Stimulated activated CD8-positive, alpha-beta memory T cell treated with anti-CD3 and anti-CD28 coated beads, Interleukin-4, amount 100 ng/mL, for 4 hours (primary cell): ENCODE measurements around the gene BPIFB1.

Source experiments
- DNase-seq, 2 donors: peaks; one replicate each; pipeline ENCODE4 v3.0.0-alpha.2; 2020; ENCODE audit warnings: low read depth in 2 of 2, low spot score in 1 of 2

BPIFB1 gene, protein sequence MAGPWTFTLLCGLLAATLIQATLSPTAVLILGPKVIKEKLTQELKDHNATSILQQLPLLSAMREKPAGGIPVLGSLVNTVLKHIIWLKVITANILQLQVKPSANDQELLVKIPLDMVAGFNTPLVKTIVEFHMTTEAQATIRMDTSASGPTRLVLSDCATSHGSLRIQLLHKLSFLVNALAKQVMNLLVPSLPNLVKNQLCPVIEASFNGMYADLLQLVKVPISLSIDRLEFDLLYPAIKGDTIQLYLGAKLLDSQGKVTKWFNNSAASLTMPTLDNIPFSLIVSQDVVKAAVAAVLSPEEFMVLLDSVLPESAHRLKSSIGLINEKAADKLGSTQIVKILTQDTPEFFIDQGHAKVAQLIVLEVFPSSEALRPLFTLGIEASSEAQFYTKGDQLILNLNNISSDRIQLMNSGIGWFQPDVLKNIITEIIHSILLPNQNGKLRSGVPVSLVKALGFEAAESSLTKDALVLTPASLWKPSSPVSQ

GRCh38 chr20:33282991-33283555, at the start of gene BPIFB1:
TSS of gene BPIFB1 (plus strand) at chr20:33283214. CDS start at chr20:33286074, 2,860 bp downstream.
- no peak for DNase-seq

DNA sequence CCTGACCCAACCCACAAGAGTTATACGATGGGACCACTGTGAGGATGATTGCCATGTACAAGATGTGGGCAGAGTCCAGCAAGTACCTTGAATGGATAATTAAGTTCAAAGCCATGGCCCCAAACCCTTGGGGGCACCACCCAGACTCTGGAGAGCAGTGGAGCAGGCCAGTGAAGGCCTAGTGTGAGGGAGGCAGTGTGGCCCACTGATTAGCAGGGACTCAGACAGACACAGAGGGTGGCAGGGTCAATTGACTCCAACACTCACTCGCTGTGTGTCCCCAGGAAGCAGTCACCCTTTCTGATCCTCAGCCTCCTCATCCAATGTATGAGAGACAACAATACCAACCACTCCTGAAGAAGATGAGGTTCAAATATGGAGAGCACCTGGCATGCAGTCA, 49.0 kb upstream of the BPIFB1 start:
- no peak for DNase-seq

DNA sequence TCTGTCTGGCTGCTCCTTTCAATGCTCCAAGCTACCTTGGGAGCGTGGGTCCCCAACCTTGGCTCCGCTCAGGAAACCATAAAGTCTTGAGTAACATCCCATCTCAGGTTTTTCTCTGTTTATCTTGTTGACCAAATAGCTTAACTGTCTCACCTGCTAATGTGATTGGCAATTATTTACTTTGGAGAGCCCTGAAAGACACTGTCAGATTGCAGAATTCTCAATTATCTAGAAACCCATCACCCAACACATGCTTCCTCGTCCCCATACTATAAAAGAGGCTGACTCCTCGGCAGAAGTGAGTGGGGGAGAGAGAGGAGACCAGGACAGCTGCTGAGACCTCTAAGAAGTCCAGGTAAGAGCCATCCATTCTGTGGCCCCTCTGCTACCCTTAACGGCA, 47.3 kb upstream of the BPIFB1 start, which contains the start of gene BPIFA1:
Gene BPIFA1 (plus strand): TSS at position 301 of the 400 bp plus-strand sequence. CDS start 1,716 bp downstream, outside the sequence.
- no peak for DNase-seq

DNA sequence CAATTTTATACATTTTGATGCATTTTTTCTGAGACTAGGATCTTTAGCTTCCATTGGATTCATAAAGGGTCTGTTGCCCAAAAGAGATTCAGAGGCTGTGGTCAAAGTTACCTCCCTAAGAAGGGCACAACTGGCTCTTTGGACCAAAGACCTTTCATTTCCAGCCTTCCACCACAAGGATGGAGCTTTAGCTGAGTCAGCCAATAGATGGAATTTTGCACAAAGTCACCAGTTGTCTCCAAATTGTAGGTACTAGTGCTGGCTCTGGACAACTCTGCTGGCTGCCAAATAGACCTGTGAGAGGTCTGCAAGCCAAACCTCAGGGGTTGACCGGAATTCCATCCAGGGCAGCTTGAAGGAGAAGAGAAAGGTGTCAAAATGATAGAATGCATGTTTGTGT, 46.7 kb upstream of the BPIFB1 start:
- no peak for DNase-seq

DNA sequence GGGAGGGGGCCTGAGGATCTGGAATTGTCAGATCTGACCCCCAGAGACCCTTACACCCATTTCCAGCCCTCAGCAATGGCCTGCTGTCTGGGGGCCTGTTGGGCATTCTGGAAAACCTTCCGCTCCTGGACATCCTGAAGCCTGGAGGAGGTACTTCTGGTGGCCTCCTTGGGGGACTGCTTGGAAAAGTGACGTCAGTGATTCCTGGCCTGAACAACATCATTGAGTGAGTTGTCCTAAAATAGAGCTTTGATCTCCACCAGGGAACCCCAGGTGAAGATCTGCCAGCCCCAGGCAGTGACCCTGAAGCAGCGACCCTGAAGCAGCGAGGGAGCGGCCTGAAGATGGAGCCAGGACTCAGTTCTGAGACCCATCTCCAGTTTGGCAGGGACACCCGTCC, 45.0 kb upstream of the BPIFB1 start:
- DNase-seq = no peak

- no peak for DNase-seq
These were observed 43.6 kb upstream of the BPIFB1 start for GRCh38 chr20:33239418-33239817.

- DNase-seq = no peak
These were observed 42.9 kb upstream of the BPIFB1 start for GRCh38 chr20:33239979-33240736.

DNA sequence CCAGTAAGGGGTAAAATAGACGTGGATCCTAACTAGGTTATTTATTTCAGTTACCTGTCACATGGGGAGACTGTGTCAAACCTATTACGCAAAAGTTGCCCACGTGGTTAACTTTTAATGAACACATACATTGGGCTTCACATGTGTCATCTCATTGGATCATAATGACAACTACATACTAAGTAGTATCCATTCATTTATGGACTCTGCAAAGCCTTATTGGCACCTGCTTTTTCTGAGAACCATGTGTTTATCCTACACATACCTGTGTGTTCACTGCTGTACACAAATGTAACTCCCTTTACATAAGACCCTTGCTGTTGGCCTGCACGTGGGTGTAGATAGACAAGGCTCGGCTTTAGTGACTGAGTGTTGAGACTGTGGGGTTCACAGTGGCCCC, 42.1 kb upstream of the BPIFB1 start:
- DNase-seq = no peak

- DNase-seq = no peak
These were observed 40.5 kb upstream of the BPIFB1 start for GRCh38 chr20:33242319-33243100.

- no peak for DNase-seq
These were observed 36.9 kb upstream of the BPIFB1 start for GRCh38 chr20:33246077-33246476.

DNA sequence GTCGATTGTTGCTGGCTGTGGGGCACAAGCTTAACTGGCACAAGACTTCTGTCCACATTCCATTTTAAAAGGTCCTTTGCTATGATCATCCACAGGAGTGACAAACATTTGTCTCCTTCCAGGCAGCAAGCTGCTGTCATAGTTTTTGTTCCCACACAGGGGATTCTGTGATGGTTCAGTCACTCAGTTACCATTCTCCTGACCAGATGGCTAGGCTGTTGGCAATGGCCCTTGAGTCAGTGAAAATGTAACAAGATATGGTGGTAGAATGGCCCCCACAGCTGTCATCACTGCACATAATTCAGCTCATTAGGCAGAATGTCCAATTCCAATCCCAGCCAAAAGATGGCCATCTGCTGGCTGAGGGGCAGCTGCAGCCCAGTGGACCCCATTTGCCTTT, 33.6 kb upstream of the BPIFB1 start:
- no peak for DNase-seq

DNA sequence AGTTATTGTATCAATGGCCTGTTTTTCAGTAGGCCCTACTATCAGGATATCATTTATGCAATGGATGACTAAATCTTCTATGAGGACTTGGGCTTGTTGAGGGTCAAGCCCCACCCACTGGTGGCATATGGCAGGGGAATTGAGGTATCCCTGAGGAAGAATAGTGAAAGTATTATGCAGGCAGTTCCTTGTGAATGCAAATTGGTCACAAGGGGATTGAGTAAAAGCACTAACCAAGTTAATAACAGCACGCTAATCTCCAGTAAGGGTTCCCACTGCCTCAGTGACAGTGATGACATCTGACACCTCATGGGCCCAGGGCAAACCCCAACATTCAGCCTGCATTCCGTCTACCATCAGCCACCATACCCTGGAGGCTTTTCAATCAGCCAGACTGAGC, 32.3 kb upstream of the BPIFB1 start:
- no peak for DNase-seq

GRCh38 chr20:33251496-33251895, 31.5 kb upstream of the BPIFB1 start:
- DNase-seq = no peak

GRCh38 chr20:33252460-33252859, 30.6 kb upstream of the BPIFB1 start:
- no peak for DNase-seq

DNA sequence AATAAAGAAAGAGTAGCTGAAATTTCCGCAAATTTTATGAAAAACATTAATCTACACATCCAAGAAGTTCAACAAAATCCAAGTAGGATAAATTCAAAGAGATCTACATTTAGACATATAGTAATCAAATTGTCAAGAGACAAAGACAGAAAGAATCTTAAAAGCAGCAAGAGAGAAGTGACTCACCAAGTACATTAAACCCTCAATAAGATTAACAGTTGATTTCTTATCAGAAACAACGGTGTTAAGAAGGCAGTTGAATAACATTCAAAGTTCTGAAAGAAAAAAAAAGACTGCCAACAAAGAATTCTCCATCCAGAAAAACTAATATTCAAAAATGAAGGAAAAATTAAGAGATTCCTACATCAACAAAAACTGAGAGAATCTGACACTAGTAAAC, 28.0 kb upstream of the BPIFB1 start:
- no peak for DNase-seq

DNA sequence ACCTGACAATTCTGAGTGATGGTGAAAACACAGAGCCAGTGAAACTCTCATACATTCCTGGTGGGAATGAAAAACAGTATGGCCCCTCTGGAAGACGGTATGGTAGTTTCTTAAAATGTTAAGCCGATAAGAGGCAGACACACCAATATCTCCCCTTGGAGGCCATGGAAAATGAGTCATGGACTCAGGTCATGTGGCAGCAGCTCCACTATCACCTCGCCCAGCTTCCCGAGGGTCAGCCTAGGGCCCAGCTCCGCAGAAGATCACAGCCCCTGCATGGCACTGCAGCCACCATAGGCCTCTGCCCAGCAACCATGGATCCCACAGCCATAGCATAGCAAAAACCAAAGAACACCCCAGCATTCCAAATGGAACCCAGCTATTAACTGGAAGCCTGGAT, 25.8 kb upstream of the BPIFB1 start:
- no peak for DNase-seq

GRCh38 chr20:33259371-33259770, 23.6 kb upstream of the BPIFB1 start:
- no peak for DNase-seq

DNA sequence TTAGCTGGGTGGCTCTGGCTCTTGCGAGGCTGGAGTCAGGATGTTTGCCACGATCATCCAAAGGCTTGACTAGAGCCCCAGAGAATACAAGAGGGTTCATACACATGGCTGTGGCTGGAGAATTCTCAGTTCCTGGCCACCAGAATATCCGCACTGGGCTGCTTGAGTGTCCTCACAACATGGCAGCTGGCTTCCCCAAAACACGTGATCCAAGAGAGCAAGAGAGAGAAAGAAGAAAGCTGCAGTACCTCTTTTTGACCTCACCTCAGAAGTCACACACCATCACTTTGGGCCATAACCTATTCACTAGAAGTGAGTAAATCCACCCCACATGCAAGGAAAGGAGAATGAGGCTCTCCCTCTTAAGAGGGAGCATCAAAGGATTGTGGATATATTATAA, 21.5 kb upstream of the BPIFB1 start:
- DNase-seq = no peak

DNA sequence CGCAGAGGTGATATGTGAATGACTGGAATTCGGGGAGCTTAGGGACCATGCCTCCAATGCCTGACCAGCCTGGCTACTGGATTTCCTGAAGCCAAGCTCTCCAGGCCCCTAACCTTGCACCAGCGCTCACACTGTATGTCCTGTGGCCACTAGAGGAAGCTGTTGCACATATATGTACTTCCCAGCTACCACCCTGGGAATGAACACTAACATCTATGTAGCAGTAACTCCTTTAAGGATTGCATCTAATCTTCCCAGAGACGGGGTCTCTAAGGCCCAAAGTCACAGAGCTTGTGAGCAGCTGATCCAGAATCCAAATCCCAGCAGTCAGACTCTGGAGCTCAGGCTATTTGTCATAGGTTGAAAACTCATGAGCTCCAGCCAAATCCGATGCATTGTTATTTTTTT, 20.4 kb upstream of the BPIFB1 start:
- no peak for DNase-seq

DNA sequence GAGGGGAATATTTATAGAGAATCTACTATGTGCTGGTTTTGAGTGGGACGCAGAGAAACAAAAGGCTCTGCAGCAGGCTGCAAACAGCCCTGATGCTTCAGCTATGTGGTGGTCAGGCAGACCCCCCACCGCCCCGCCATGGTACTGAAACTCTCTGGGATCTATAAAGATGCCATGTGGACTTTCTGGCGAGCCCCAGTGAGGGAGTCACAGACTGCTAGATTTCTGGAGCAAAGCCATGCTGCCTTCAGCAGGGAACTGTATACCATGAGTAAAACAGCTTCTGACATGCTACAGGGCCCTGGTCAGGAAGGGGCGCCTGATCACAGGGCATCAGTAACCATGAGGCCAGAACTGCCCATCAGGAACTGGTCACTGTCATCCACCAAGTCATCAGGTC, 19.2 kb upstream of the BPIFB1 start:
- DNase-seq = no peak

DNA sequence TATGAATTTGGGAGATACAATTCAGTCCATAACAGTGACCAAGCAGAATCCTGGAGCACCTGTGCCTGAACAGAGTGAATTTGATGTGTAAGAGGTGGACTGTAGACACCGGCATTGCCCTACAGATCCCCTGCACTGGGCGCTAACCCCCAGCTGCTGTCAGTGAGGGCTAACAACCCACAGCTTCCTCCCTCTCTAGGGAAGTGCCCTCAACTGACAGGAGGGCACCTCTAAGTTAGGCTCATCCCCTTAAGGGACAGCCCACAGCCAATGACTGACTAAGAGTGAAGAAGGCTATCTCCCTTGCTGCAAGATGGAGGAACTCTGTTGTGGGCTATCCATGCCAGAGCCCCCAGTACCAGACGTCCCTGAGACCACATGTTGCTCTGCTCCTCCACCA, 15.3 kb upstream of the BPIFB1 start:
- DNase-seq = no peak
